ENCODE data around the gene RAB7B. TPM values are rescaled to one million over a fixed set of nuclear protein-coding genes. Genes with fewer than 3 reads are reported as not detected.
A peak's percentile ranks its signal among the peaks of the same experiment; 100 is the strongest.

The RAB7B gene
- total and polyA plus RNA-seq, 3 experiments from 2014 or later = 0.29 to 0.48 TPM; not detected in 1

- Histone ChIP-seq H3K36me3 (ENCODE audit: insufficient read depth, low read length) (no peaks in the 10 kb centered on the region), H3K27ac (ENCODE audit: low read depth, low read length) (no peak overlapping the region), H3K27me3 (ENCODE audit: insufficient read depth, low read length, poor library complexity, severe bottlenecking) (no peaks in the 10 kb centered on the region), H3K9me3 (ENCODE audit: low read length) (no peaks in the 10 kb centered on the region), H3K4me3 (ENCODE audit: low read length) (no peak overlapping the region), H3K4me1 (ENCODE audit: insufficient read depth, low read length) (no peaks in the 10 kb centered on the region)
- H3K27me3 Mint-ChIP-seq = peaks cover 1 to 3% of the 10 kb centered on the region in 2 donors
- ChIA-PET POLR2A (no interaction called here), CTCF (interaction anchor here (0.7 to 6.1 kb wide), 6 partner anchors 15 to 320 kb away, joined by 3 to 133 read pairs (median 14); no protein-coding TSS in a partner anchor)
- no peak overlapping the region for H3K27ac Mint-ChIP-seq
- H3K4me3 Mint-ChIP-seq = no peak overlapping the region
- no peaks in the 10 kb centered on the region for H3K36me3 Mint-ChIP-seq
- H3K4me1 Mint-ChIP-seq = no peaks in the 10 kb centered on the region
- H3K9me3 Mint-ChIP-seq = no peaks in the 10 kb centered on the region
- no peak for DNase-seq
Observed at GRCh38 chr1:205978676-205979075, 24.5 kb downstream of the RAB7B start.

GRCh38 chr1:205977402-205978014 lies 25.7 kb downstream of the RAB7B start:
- Mint-ChIP-seq H3K27me3 (peaks cover 1 to 3% of the 10 kb centered on the region in 2 donors), H3K4me1 (no peaks in the 10 kb centered on the region), H3K36me3 (no peaks in the 10 kb centered on the region), H3K4me3 (no peak overlapping the region), H3K27ac (no peak overlapping the region), H3K9me3 (no peaks in the 10 kb centered on the region)
- Histone ChIP-seq H3K36me3 (ENCODE audit: insufficient read depth, low read length) (no peaks in the 10 kb centered on the region), H3K4me3 (ENCODE audit: low read length) (no peak overlapping the region), H3K27ac (ENCODE audit: low read depth, low read length) (no peak overlapping the region), H3K4me1 (ENCODE audit: insufficient read depth, low read length) (no peaks in the 10 kb centered on the region), H3K27me3 (ENCODE audit: insufficient read depth, low read length, poor library complexity, severe bottlenecking) (no peaks in the 10 kb centered on the region), H3K9me3 (ENCODE audit: low read length) (no peaks in the 10 kb centered on the region)
- DNase-seq = peak; percentile 60 to 79 (median 63)
- ChIA-PET CTCF (interaction anchor here (0.6 to 6.1 kb wide), 45 partner anchors 8 to 386 kb away, joined by 3 to 133 read pairs (median 4); partner anchors contain the start of gene SLC41A1), POLR2A (interaction anchor here (1.5 kb wide), 1 partner anchor 185 kb away, joined by 5 read pairs; no protein-coding TSS in a partner anchor)

- H3K4me1 Mint-ChIP-seq = no peaks in the 10 kb centered on the region
- ChIA-PET POLR2A (interaction anchor here (1.5 kb wide), 1 partner anchor 184 kb away, joined by 5 read pairs; no protein-coding TSS in a partner anchor), CTCF (interaction anchor here (0.6 to 6.1 kb wide), 43 partner anchors 7 to 385 kb away, joined by 3 to 133 read pairs (median 4); partner anchors contain the start of gene SLC41A1)
- no peak overlapping the region for H3K4me3 ChIP-seq (ENCODE audit: low read length)
- H3K9me3 Mint-ChIP-seq = no peaks in the 10 kb centered on the region
- DNase-seq = no peak
- H3K9me3 ChIP-seq (ENCODE audit: low read length) = no peaks in the 10 kb centered on the region
- H3K27ac ChIP-seq (ENCODE audit: low read depth, low read length) = no peak overlapping the region
- H3K27ac Mint-ChIP-seq = no peak overlapping the region
- H3K36me3 ChIP-seq (ENCODE audit: insufficient read depth, low read length) = no peaks in the 10 kb centered on the region
- H3K27me3 Mint-ChIP-seq = peaks cover 1 to 3% of the 10 kb centered on the region in 2 donors
- no peaks in the 10 kb centered on the region for H3K36me3 Mint-ChIP-seq
- H3K4me1 ChIP-seq (ENCODE audit: insufficient read depth, low read length) = no peaks in the 10 kb centered on the region
- no peak overlapping the region for H3K4me3 Mint-ChIP-seq
- H3K27me3 ChIP-seq (ENCODE audit: insufficient read depth, low read length, poor library complexity, severe bottlenecking) = no peaks in the 10 kb centered on the region
Observed at GRCh38 chr1:205976708-205977401, 26.3 kb downstream of the RAB7B start.

- Histone ChIP-seq H3K27ac (ENCODE audit: low read depth, low read length) (no peak overlapping the region), H3K36me3 (ENCODE audit: insufficient read depth, low read length) (no peaks in the 10 kb centered on the region), H3K4me1 (ENCODE audit: insufficient read depth, low read length) (no peaks in the 10 kb centered on the region), H3K27me3 (ENCODE audit: insufficient read depth, low read length, poor library complexity, severe bottlenecking) (no peaks in the 10 kb centered on the region), H3K9me3 (ENCODE audit: low read length) (no peaks in the 10 kb centered on the region), H3K4me3 (ENCODE audit: low read length) (no peak overlapping the region)
- DNase-seq = no peak
- Mint-ChIP-seq H3K4me1 (no peaks in the 10 kb centered on the region), H3K4me3 (no peak overlapping the region), H3K36me3 (no peaks in the 10 kb centered on the region), H3K27me3 (peaks cover 1 to 3% of the 10 kb centered on the region in 2 donors), H3K27ac (no peak overlapping the region), H3K9me3 (no peaks in the 10 kb centered on the region)
- CTCF ChIA-PET = interaction anchor here (1.7 to 6.1 kb wide), 6 partner anchors 8 to 384 kb away, joined by 6 to 133 read pairs (median 18); no protein-coding TSS in a partner anchor
- POLR2A ChIA-PET = no interaction called here
Observed at GRCh38 chr1:205976036-205976435, 27.2 kb downstream of the RAB7B start.

GRCh38 chr1:205975387-205975998 lies 27.7 kb downstream of the RAB7B start:
- no peaks in the 10 kb centered on the region for H3K9me3 Mint-ChIP-seq
- POLR2A ChIA-PET = no interaction called here
- Histone ChIP-seq H3K27me3 (ENCODE audit: insufficient read depth, low read length, poor library complexity, severe bottlenecking) (no peaks in the 10 kb centered on the region), H3K36me3 (ENCODE audit: insufficient read depth, low read length) (no peaks in the 10 kb centered on the region), H3K27ac (ENCODE audit: low read depth, low read length) (no peak overlapping the region), H3K4me3 (ENCODE audit: low read length) (no peak overlapping the region), H3K9me3 (ENCODE audit: low read length) (no peaks in the 10 kb centered on the region), H3K4me1 (ENCODE audit: insufficient read depth, low read length) (no peaks in the 10 kb centered on the region)
- H3K4me1 Mint-ChIP-seq = no peaks in the 10 kb centered on the region
- H3K36me3 Mint-ChIP-seq = no peaks in the 10 kb centered on the region
- no peak overlapping the region for H3K27ac Mint-ChIP-seq
- CTCF ChIA-PET = interaction anchor here (3.7 to 6.1 kb wide), 2 partner anchors 183 to 316 kb away, joined by 58 to 133 read pairs; no protein-coding TSS in a partner anchor
- DNase-seq = no peak
- peaks cover 1 to 3% of the 10 kb centered on the region in 2 donors for H3K27me3 Mint-ChIP-seq
- H3K4me3 Mint-ChIP-seq = no peak overlapping the region

- no peaks in the 10 kb centered on the region for H3K27me3 ChIP-seq (ENCODE audit: insufficient read depth, low read length, poor library complexity, severe bottlenecking)
- ChIA-PET POLR2A (no interaction called here), CTCF (no interaction called here)
- H3K4me1 Mint-ChIP-seq = no peaks in the 10 kb centered on the region
- no peak overlapping the region for H3K27ac ChIP-seq (ENCODE audit: low read depth, low read length)
- no peaks in the 10 kb centered on the region for H3K4me1 ChIP-seq (ENCODE audit: insufficient read depth, low read length)
- peak overlapping the region in 1 of 8 donors; percentile 58 for H3K27ac Mint-ChIP-seq
- no peak overlapping the region for H3K4me3 ChIP-seq (ENCODE audit: low read length)
- DNase-seq = no peak
- no peaks in the 10 kb centered on the region for H3K9me3 ChIP-seq (ENCODE audit: low read length)
- H3K27me3 Mint-ChIP-seq = peaks cover 1 to 3% of the 10 kb centered on the region in 2 donors
- no peaks in the 10 kb centered on the region for H3K9me3 Mint-ChIP-seq
- no peaks in the 10 kb centered on the region for H3K36me3 ChIP-seq (ENCODE audit: insufficient read depth, low read length)
- no peak overlapping the region for H3K4me3 Mint-ChIP-seq
- H3K36me3 Mint-ChIP-seq = no peaks in the 10 kb centered on the region
Observed at GRCh38 chr1:205974712-205975111, 28.5 kb downstream of the RAB7B start.

- H3K36me3 ChIP-seq (ENCODE audit: insufficient read depth, low read length) = no peaks in the 10 kb centered on the region
- Mint-ChIP-seq H3K4me1 (no peaks in the 10 kb centered on the region), H3K27me3 (peaks cover 1 to 3% of the 10 kb centered on the region in 2 donors), H3K36me3 (no peaks in the 10 kb centered on the region), H3K27ac (peak overlapping the region in 3 of 8 donors; percentile 40 to 63 (median 48)), H3K4me3 (no peak overlapping the region), H3K9me3 (no peaks in the 10 kb centered on the region)
- H3K4me1 ChIP-seq (ENCODE audit: insufficient read depth, low read length) = no peaks in the 10 kb centered on the region
- ChIA-PET POLR2A (no interaction called here), CTCF (no interaction called here)
- H3K9me3 ChIP-seq (ENCODE audit: low read length) = no peaks in the 10 kb centered on the region
- no peak overlapping the region for H3K4me3 ChIP-seq (ENCODE audit: low read length)
- no peak for DNase-seq
- no peaks in the 10 kb centered on the region for H3K27me3 ChIP-seq (ENCODE audit: insufficient read depth, low read length, poor library complexity, severe bottlenecking)
- H3K27ac ChIP-seq (ENCODE audit: low read depth, low read length) = no peak overlapping the region
Observed at GRCh38 chr1:205973377-205974232, 29.6 kb downstream of the RAB7B start.
